ENCODE results near the gene CHCT1. TPM values are rescaled to one million over a fixed set of nuclear protein-coding genes. Genes with fewer than 3 reads are reported as not detected.

CHCT1 gene
- total RNA-seq, 6 experiments from 2014 or later: not detected

DNA sequence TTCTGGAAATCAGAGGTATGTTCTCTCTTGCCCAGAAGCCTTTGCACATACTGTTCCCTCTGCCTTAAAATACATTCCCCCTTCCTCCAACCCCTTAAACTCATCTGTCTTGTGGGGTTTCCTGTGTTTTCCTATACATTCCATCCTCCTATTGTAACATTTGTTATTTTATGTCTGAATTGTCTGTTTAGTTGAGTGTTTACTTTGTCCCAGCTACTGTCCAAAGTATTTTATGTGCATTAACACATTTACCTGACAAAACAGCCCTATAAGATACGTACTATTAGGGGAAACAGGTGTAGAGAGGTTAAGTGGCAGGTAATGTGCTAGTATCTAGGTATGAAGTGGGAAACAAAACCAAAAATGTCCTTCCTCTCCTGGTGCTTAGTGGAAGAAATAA is 42.1 kb downstream of the CHCT1 start:
- H3K27ac ChIP-seq: no peak overlapping the region
- TF ChIP-seq, protein P1, sequence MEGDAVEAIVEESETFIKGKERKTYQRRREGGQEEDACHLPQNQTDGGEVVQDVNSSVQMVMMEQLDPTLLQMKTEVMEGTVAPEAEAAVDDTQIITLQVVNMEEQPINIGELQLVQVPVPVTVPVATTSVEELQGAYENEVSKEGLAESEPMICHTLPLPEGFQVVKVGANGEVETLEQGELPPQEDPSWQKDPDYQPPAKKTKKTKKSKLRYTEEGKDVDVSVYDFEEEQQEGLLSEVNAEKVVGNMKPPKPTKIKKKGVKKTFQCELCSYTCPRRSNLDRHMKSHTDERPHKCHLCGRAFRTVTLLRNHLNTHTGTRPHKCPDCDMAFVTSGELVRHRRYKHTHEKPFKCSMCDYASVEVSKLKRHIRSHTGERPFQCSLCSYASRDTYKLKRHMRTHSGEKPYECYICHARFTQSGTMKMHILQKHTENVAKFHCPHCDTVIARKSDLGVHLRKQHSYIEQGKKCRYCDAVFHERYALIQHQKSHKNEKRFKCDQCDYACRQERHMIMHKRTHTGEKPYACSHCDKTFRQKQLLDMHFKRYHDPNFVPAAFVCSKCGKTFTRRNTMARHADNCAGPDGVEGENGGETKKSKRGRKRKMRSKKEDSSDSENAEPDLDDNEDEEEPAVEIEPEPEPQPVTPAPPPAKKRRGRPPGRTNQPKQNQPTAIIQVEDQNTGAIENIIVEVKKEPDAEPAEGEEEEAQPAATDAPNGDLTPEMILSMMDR (IDR thresholded peaks at IDR 0.05): no peak
- TF ChIP-seq POLR2A (IDR thresholded peaks at IDR 0.05): no peak
- H3K27me3 ChIP-seq: no peaks in the 10 kb centered on the region
- intact Hi-C loops (cut with DNase I): no loop called here
- no peak for ATAC-seq
- no peak overlapping the region for H3K4me3 ChIP-seq
- WGBS (ENCODE audit: insufficient coverage, low coverage, low lambda C conversion rate, missing lambda C conversion rate): 100% methylated on average over 1 of the region's 1 CpG
- no peak for DNase-seq
- H3K36me3 ChIP-seq: peaks cover 0 to 42% (median 9%) of the 10 kb centered on the region in 4 donors
- no peaks in the 10 kb centered on the region for H3K9me3 ChIP-seq
- peaks cover 0 to 20% (median 5%) of the 10 kb centered on the region in 4 donors for H3K4me1 ChIP-seq

DNA sequence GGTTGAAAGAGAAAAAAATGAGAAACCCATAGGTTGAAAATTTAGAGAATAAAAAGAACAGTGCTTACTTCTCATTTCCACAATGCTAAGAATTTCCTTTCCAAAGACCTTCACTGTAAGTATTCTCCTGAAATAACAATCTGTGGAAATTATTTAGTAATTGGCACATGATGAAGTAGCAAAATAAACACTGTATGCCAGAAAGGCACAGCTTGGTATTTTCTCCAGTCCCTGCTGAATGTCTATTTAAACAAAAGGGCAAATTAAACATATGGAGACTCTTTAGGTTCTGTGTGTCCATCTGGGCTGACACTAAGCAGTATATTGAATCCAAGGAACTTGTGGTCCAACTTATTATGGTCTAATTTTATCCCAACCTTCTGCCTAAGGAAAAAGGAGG is 46.1 kb downstream of the CHCT1 start:
- Histone ChIP-seq H3K4me3 (no peak overlapping the region), H3K27ac (no peak overlapping the region), H3K9me3 (no peaks in the 10 kb centered on the region), H3K27me3 (no peaks in the 10 kb centered on the region), H3K36me3 (peaks cover 0 to 17% (median 9%) of the 10 kb centered on the region in 4 donors), H3K4me1 (peaks cover 0 to 4% (median 0%) of the 10 kb centered on the region in 4 donors)
- TF ChIP-seq POLR2A (IDR thresholded peaks at IDR 0.05): no peak
- TF ChIP-seq, protein P1 (IDR thresholded peaks at IDR 0.05): no peak
- ATAC-seq (no peak), DNase-seq (no peak)
- intact Hi-C loops (cut with DNase I): no loop called here

DNA sequence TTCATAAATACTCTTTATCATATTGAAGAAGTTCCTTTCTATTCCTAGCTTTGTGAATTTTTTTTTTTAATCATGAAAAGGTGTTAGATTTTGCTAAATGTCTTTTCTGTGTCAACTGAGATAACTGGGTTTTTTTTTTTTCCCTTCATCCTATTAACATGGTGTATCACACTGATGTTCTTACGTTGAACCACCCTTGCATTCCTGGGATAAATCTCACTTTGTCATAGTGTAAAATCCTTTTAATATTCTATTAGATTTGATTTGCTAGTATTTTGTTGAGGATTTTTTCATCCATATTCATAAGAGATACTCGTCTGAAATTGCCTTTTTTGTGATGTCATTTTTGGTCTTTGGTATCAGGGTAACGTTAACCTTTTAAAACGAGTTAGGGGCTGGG is 49.2 kb downstream of the CHCT1 start:
- Histone ChIP-seq H3K9me3 (no peaks in the 10 kb centered on the region), H3K4me1 (no peaks in the 10 kb centered on the region), H3K27ac (no peak overlapping the region), H3K27me3 (no peaks in the 10 kb centered on the region), H3K4me3 (no peak overlapping the region), H3K36me3 (peaks cover 0 to 4% (median 2%) of the 10 kb centered on the region in 4 donors)
- TF ChIP-seq, protein P1 (IDR thresholded peaks at IDR 0.05): no peak
- TF ChIP-seq POLR2A (IDR thresholded peaks at IDR 0.05): no peak
- intact Hi-C loops (cut with DNase I): no loop called here
- DNase-seq (no peak), ATAC-seq (no peak)
- 94% methylated on average over 4 of the region's 4 CpGs for WGBS (ENCODE audit: insufficient coverage, low coverage, low lambda C conversion rate, missing lambda C conversion rate)

DNA sequence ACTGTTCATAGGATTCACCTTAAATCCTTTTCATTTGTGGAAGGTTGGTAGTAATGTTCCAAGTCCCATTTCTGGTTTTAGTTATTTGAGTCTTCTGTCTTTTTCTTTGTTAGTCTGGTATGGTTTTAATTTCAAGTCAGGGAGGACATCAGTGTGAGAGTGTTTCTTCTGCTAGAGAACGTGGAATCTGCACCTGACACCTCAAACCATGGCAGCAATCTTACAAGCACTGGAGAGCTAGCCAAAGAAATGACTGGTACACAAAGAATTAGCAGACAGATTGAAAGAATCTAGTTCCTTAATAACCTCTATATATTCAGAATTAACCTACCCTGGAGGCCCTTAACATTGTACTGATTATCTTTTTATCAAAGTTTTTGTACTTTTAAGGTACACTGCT is 50.2 kb downstream of the CHCT1 start:
- intact Hi-C loops (cut with DNase I): no loop called here

More for the DNA sequence above, 50.2 kb downstream of the CHCT1 start:
- WGBS (ENCODE audit: insufficient coverage, low coverage, low lambda C conversion rate, missing lambda C conversion rate): 100% methylated on average over 1 of the region's 1 CpG
- Histone ChIP-seq H3K9me3 (no peaks in the 10 kb centered on the region), H3K27me3 (no peaks in the 10 kb centered on the region), H3K27ac (no peak overlapping the region), H3K36me3 (peaks cover 0 to 4% (median 2%) of the 10 kb centered on the region in 4 donors), H3K4me1 (no peaks in the 10 kb centered on the region), H3K4me3 (no peak overlapping the region)
- TF ChIP-seq, protein P1 (IDR thresholded peaks at IDR 0.05): no peak
- no peak for TF ChIP-seq POLR2A (IDR thresholded peaks at IDR 0.05)
- DNase-seq: no peak
- no peak for ATAC-seq
